Duodenal mucosa (tissue), 2 donors: ENCODE results near the gene PACSIN2.
A peak's percentile ranks its signal among the peaks of the same experiment; 100 is the strongest.
"Not testable (repeated sequence)": the region's sequence is repeated elsewhere in the genome, so short reads cannot be mapped to it uniquely, and the experiment has no call there.

Experiments
- H3K27ac ChIP-seq: one replicate; pipeline ENCODE4 v1.7.0; 2013; ENCODE audit warnings: low read depth, low read length
- H3K27me3 ChIP-seq, 2 donors: one replicate each; pipeline ENCODE4 v1.7.0; 2013; ENCODE audit warnings: low read length in 2 of 2, control low read depth in 1 of 2; ENCODE audit not compliant: insufficient read depth in 2 of 2, control insufficient read depth in 1 of 2
- H3K36me3 ChIP-seq, 2 donors: one replicate each; pipeline ENCODE4 v1.7.0; 2013; ENCODE audit warnings: low read length in 2 of 2, control low read depth in 1 of 2; ENCODE audit not compliant: insufficient read depth in 2 of 2, control insufficient read depth in 1 of 2
- H3K4me1 ChIP-seq, 2 donors: one replicate each; pipeline ENCODE4 v1.7.0; 2013; ENCODE audit warnings: low read length in 2 of 2, control low read depth in 1 of 2; ENCODE audit not compliant: insufficient read depth in 2 of 2, control insufficient read depth in 1 of 2
- H3K4me3 ChIP-seq, 2 donors: one replicate each; pipeline ENCODE4 v1.7.0; 2013; ENCODE audit warnings: low read length in 2 of 2, low read depth in 1 of 2
- H3K9ac ChIP-seq, 2 donors: one replicate each; pipeline ENCODE4 v1.7.0; 2013; ENCODE audit warnings: low read length in 2 of 2, low read depth in 1 of 2
- H3K9me3 ChIP-seq, 2 donors: one replicate each; pipeline ENCODE4 v1.7.0; 2013; ENCODE audit warnings: low read length in 2 of 2, control low read depth in 1 of 2; ENCODE audit not compliant: control insufficient read depth in 1 of 2

PACSIN2 gene

DNA sequence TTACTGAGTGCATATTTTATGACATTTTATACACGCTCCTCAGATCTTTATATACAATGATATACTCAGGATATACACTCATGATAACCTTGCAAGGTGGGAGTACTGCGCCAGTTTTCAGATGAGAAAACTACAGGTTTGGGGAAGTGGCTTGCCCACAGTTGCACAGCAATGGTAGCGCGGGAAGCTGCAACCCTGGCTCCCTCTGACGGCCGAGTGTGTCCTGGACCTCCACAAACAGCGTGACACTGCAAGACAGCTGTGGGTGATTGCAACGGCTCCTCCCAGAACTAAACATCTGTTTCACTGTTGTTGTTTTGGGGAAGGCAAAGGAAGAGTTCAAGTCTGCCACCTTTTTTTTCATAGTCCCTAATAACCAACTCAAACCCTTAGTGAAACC lies 47.0 kb downstream of the PACSIN2 start:
- Histone ChIP-seq H3K9me3 (no peaks in the 10 kb centered on the region), H3K27ac (no peak overlapping the region), H3K36me3 (peaks cover 3 to 4% of the 10 kb centered on the region in 2 donors), H3K27me3 (no peaks in the 10 kb centered on the region), H3K9ac (no peak overlapping the region), H3K4me1 (peaks cover 13 to 15% of the 10 kb centered on the region in 2 donors), H3K4me3 (no peak overlapping the region)

DNA sequence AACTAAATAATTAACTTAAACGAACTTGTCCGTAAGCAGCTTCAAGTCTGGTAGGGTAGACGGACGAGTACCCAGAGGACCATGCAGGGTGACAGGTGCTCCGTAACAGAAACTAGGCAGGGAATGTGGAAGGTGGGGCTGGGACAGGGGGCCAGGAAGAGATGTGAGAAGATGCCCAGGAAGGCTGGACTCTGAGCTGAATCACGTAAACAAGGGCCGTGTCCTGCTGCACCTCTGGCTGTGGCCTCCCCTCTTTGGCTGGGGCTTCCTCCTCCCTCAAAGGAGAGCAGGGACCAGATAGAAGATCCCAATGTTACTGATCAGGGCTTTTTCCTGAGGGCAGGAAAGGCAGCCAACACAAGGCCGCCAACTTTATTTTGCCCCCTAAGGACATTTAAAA lies 47.9 kb downstream of the PACSIN2 start:
- Histone ChIP-seq H3K4me1 (peaks cover 17 to 18% of the 10 kb centered on the region in 2 donors), H3K27me3 (no peaks in the 10 kb centered on the region), H3K36me3 (peaks cover 3 to 4% of the 10 kb centered on the region in 2 donors), H3K27ac (no peak overlapping the region), H3K9ac (no peak overlapping the region), H3K4me3 (no peak overlapping the region), H3K9me3 (no peaks in the 10 kb centered on the region)

DNA sequence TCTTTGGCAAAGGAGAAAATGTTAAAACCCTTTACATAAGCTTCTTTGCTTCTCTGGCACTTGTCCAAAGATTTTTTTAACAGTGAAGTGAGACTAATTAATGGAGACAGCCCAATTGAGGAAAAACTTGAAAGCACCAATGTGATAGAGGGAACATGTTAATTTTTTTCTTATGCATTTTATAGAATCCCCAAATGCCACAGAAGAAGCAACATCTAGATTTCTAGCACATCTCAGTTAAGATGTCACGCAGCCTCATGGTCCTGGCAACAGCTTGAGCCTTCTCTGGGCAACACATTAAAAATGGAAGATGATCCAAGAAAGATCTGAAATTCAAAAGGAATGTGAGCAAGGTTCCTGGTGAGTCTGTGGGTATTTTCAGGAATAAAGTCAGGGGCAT lies 48.5 kb downstream of the PACSIN2 start:
- Histone ChIP-seq H3K4me3 (no peak overlapping the region), H3K36me3 (peaks cover 3 to 4% of the 10 kb centered on the region in 2 donors), H3K9me3 (no peaks in the 10 kb centered on the region), H3K4me1 (peaks cover 21 to 22% of the 10 kb centered on the region in 2 donors), H3K27ac (no peak overlapping the region), H3K27me3 (no peaks in the 10 kb centered on the region), H3K9ac (no peak overlapping the region)

DNA sequence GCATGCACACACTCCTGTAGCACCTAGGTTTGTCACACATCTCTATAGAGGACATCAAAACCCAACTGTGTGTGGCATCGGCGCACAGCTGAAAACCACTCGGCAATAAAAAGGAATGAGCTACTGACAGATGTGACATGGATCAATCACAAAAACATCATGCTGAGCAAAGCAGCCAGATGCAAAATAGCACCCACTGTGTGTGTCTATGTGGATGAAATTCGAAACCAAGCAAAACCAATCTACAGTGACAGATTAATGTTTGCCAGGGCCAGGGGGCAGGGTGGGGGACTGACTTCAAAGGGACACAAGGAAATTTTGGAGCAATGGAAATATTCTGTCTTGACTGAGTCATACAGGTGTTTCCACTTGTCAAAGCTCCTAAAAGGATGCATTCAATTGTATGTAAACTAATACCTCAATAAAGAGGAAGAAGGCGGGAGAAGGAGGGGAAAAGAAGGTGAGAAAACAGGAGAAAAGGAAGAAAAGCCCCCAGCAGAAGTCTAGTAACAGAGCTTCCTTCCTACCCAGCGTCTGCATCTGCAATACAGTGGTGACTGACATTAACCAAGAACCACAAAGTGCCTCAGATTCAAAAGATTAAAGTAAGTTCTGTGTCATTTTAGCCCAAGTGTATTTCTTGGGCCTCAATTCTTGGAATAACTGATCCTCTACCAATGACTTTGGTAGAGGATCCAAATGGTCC lies 49.8 kb downstream of the PACSIN2 start:
- Histone ChIP-seq H3K4me3 (no peak overlapping the region), H3K9me3 (no peaks in the 10 kb centered on the region), H3K4me1 (peaks cover 31 to 35% of the 10 kb centered on the region in 2 donors), H3K27me3 (no peaks in the 10 kb centered on the region), H3K36me3 (peaks cover 3% of the 10 kb centered on the region in 2 donors), H3K9ac (no peak overlapping the region), H3K27ac (no peak overlapping the region)

DNA sequence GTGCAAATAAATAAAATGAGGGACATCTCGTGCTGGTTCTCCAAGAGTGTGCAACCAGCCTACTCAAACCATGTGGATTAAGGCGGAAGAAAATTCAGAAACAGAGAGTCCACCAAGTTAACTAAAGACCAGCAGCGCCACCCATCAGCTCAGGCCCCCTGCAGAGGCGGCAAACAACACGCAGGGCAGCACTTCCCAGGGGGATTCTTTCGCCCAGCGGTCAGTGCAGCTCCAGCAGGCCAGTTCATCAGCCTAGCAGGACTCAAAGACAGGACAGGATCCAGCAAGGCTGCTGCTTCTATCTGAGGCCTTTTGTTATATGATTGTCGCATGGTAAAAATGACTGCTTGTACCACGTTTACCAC lies 51.7 kb downstream of the PACSIN2 start:
- peak overlapping the region in 1 of 2 donors; percentile 6 for H3K9ac ChIP-seq
- peaks cover 0 to 3% of the 10 kb centered on the region in 2 donors for H3K36me3 ChIP-seq
- no peaks in the 10 kb centered on the region for H3K27me3 ChIP-seq
- H3K4me1 ChIP-seq, result peaks cover 49 to 50% of the 10 kb centered on the region in 2 donors
- no peaks in the 10 kb centered on the region for H3K9me3 ChIP-seq
- no peak overlapping the region for H3K4me3 ChIP-seq
- H3K27ac ChIP-seq, result peak overlapping the region; percentile 22

DNA sequence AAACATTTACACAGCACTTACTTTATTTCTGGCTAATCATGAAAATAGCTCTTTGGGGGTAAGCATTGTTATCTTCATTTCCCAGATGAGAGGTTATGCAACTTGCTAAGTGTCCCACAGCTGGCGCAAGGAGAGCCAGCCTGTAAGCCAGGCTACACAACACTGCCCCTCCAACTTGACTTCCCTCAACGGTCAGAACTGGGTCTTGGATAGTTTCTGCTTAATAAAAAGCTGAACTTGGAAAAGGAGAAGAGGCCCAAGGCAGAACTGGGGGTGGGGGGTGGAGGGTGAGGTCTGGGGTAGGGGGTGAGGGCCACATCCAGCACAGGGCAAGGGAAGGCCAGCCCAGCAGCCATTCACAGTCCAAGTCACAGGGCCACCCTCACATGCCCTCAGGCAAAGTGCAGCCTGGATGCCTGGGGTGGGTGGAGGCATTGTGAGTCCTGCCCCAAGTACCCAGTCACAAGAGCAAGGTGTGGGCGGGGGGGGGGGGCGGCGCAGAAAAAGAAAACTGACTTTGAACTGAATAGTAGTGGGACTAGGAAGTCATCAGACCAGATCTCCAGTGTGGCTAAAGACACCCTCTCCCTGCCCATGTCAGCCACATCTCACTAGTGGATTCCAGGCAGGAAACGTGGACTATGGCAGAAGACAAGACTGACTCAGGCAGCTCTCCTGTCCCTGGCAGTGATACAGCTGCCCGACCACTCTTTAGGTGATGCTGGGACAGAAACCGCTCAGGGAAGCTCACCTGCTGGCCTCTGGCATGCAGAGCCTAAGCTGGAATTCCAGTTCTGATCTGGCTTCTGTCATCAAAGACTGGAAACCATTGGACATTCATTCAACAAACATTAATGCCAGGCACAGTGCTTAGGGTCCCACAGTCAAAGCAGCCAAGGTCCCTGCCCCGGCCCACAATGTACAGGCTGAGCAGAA lies 52.4 kb downstream of the PACSIN2 start:
- H3K4me3 ChIP-seq, result no peak overlapping the region
- peak overlapping the region in 1 of 2 donors; percentile 6 for H3K9ac ChIP-seq
- H3K27me3 ChIP-seq, result no peaks in the 10 kb centered on the region
- peaks cover 0 to 3% of the 10 kb centered on the region in 2 donors for H3K36me3 ChIP-seq
- H3K27ac ChIP-seq, result peak overlapping the region; percentile 23
- H3K9me3 ChIP-seq, result no peaks in the 10 kb centered on the region
- peaks cover 52 to 57% of the 10 kb centered on the region in 2 donors for H3K4me1 ChIP-seq

DNA sequence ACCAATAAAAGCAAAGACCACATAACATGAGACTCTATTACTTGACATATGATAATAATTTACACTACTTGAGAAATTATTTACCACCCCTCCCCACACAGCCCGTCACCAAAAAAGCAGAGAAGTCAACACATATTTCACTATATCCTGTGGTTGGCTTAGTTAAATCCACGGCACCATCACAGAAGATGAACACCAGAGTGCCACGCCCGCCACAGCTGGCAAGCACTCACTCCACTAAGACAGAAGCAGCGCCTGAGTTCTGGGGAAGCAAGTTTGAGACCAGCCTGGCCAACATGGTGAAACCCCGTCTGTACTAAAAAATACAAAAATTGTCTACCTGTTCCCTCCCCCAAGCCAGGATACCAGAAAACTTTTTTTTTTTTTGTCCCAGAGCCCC lies 53.1 kb downstream of the PACSIN2 start:
- Histone ChIP-seq H3K9me3 (no peaks in the 10 kb centered on the region), H3K36me3 (peaks cover 0 to 3% of the 10 kb centered on the region in 2 donors), H3K27ac (peak overlapping the region; percentile 23), H3K9ac (no peak overlapping the region), H3K4me1 (peaks cover 52 to 57% of the 10 kb centered on the region in 2 donors), H3K4me3 (no peak overlapping the region), H3K27me3 (no peaks in the 10 kb centered on the region)

DNA sequence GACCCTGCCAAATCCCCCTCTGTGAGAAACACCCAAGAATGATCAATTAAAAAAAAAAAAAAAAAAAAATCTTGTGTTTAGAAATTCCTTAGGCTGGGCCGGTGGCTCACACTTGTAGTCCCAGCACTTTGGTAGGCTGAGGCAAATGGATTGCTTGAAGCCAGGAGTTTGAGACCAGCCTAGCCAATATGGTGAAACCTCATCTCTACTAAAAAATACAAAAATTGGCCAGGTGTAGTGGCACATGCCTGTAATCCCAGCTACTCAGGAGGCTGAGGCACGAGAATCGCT lies 53.6 kb downstream of the PACSIN2 start:
- H3K9me3 ChIP-seq, H3K27me3 ChIP-seq, H3K27ac ChIP-seq, H3K9ac ChIP-seq, H3K36me3 ChIP-seq, H3K4me3 ChIP-seq: not testable (repeated sequence)
- peaks cover 52 to 57% of the 10 kb centered on the region in 2 donors for H3K4me1 ChIP-seq

DNA sequence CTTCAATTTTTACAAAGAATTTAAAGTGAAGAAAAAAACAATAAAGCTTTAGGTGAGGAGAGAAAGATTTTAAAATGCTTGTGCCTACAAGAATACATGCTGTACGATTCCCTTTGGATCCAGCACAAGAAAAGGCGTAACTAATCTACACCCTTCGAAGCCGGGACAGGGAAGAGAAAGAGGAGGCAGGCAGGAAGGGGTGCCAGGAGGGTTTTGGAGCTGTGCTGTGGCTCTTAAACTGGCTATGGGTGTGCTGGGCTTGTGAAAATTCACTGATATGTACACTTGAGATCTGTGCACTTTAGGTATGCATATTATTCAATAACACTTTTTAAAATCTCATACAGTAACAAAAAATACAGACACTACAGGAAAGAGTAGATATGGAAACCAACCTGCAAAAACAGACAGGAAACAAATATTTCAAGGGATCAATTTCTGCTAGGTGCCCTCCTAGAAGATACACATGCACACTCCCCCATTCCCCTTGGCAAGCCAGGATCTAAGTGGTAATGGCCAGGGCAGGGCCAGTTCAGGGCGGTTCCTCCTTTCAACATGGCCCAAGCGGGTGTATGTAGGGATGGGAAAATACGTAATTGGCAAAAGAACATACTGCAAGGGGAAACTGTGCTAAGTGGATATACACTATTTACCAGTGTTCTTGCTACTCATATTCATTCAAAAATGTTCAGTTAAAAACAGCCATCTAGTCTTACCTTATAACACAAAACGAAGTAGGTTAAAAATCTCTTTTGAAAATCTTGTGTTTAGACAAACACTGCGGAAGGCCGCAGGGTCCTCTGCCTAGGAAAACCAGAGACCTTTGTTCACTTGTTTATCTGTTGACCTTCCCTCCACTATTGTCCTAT lies 54.2 kb downstream of the PACSIN2 start:
- H3K36me3 ChIP-seq, result peaks cover 0 to 3% of the 10 kb centered on the region in 2 donors

More for the DNA sequence above, 54.2 kb downstream of the PACSIN2 start:
- H3K4me3 ChIP-seq, result no peak overlapping the region
- H3K27me3 ChIP-seq, result no peaks in the 10 kb centered on the region
- H3K27ac ChIP-seq, result no peak overlapping the region
- H3K9me3 ChIP-seq, result no peaks in the 10 kb centered on the region
- peaks cover 52 to 57% of the 10 kb centered on the region in 2 donors for H3K4me1 ChIP-seq
- H3K9ac ChIP-seq, result peak overlapping the region in 1 of 2 donors; percentile 56
